ENCODE measurements around the gene GLP2R.

Gene GLP2R

DNA sequence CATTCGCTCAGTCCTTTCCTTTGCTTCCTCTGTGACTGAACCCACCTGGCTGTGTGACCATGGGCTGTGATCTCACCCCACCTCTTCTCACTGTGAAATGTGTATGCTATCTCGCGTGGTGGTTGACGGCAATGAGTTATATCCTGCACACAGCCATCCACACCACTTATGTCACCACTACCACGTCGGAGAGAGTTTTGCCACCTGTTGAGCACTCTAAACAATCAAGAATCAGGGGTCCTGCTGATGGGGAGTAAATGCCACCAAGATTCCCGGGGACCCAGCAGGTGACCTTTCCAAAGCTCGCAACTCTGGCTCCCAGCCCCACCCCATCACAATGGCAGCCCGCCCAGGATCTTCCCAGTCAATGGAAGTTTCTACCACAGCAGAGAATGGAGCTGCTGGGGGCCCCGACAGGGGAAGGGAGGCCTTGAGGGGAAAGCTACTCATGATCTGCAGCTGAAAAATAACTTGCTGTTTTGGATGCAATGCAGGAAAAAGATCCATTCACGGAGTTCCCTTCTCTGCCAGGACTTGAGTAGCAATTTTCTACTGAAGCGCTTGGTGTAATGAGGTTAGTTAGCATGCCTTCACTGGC lies 105.5 kb downstream of the GLP2R start:
- H3K4me3 ChIP-seq (ENCODE audit: low read depth, low read length) = no peak overlapping the region
- TF ChIP-seq, protein P1, sequence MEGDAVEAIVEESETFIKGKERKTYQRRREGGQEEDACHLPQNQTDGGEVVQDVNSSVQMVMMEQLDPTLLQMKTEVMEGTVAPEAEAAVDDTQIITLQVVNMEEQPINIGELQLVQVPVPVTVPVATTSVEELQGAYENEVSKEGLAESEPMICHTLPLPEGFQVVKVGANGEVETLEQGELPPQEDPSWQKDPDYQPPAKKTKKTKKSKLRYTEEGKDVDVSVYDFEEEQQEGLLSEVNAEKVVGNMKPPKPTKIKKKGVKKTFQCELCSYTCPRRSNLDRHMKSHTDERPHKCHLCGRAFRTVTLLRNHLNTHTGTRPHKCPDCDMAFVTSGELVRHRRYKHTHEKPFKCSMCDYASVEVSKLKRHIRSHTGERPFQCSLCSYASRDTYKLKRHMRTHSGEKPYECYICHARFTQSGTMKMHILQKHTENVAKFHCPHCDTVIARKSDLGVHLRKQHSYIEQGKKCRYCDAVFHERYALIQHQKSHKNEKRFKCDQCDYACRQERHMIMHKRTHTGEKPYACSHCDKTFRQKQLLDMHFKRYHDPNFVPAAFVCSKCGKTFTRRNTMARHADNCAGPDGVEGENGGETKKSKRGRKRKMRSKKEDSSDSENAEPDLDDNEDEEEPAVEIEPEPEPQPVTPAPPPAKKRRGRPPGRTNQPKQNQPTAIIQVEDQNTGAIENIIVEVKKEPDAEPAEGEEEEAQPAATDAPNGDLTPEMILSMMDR (IDR thresholded peaks at IDR 0.05; ENCODE audit: borderline replicate concordance, insufficient read depth, low read depth, low read length) = no peak

GRCh38 chr17:9932491-9932890 lies 106.8 kb downstream of the GLP2R start:
- TF ChIP-seq, protein P1 (IDR thresholded peaks at IDR 0.05; ENCODE audit: borderline replicate concordance, insufficient read depth, low read depth, low read length) = no peak
- H3K4me3 ChIP-seq (ENCODE audit: low read depth, low read length) = no peak overlapping the region

- TF ChIP-seq, protein P1 (IDR thresholded peaks at IDR 0.05; ENCODE audit: borderline replicate concordance, insufficient read depth, low read depth, low read length) = no peak
- no peak overlapping the region for H3K4me3 ChIP-seq (ENCODE audit: low read depth, low read length)
Measured at GRCh38 chr17:9934331-9934730, 108.6 kb downstream of the GLP2R start.

DNA sequence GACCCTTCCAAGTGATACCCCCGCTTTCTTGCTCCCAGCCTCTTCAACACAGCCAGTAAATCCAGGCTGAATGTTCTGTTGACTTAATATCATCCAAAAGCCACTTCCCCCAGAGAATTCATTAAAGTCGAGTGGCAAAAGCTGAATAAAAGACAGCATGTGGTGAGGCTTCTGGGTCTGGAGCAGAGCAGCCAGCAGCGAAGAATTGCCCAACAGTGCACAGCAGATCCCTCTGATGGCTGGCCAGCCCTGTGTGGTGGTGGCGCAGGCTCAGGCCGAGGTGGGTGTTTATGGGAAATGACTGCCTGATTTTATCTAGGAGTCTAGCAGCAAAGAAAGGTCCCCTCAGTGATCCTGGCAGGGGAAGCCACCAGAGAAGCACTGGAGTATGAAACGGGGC lies 109.7 kb downstream of the GLP2R start:
- TF ChIP-seq, protein P1 (IDR thresholded peaks at IDR 0.05; ENCODE audit: borderline replicate concordance, insufficient read depth, low read depth, low read length) = no peak
- no peak overlapping the region for H3K4me3 ChIP-seq (ENCODE audit: low read depth, low read length)

DNA sequence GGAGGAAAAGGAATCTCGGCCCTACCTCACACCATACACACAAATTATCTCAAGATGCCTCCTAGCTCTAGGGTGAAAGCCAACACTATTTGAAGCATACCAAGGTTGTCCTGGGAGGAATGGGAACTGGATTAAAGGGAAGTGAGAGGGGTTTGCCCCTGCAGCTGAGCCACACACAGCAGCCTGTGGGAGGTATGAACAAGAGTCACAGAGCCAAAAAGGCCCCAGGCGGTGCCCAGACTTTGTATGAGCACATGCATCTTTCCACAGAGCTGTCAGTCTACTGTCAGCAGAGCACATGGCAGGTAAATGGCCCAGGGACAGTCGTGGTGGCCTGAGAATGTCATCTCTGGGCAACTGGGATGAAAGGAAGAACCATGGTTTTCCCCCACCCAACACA lies 110.4 kb downstream of the GLP2R start:
- TF ChIP-seq, protein P1 (IDR thresholded peaks at IDR 0.05; ENCODE audit: borderline replicate concordance, insufficient read depth, low read depth, low read length) = no peak
- H3K4me3 ChIP-seq (ENCODE audit: low read depth, low read length) = no peak overlapping the region

DNA sequence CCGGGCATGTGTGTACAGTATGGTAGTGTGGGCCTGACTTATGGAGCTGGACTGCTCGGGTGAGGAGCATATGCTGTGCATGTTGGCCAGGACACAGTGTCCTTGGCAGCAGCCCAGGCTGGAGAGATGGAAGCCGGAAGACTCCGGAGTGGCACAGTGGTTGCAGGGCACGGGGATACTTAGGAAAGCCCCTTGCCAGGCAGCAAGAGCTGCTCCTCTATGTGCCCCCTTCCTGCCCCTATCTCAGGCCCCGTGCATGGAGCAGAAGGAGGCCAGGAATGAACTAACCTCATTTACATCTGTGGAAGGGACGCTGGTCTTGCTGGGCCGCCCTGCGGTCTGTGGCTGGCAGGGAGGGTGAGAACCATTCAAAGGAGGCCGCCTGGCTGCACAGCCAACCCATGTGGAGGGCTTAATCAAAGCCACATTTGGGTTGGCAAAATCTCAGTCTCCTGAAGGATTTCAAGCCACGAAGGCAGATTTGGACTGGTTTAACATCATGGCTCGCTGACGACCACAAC lies 111.6 kb downstream of the GLP2R start:
- TF ChIP-seq, protein P1 (IDR thresholded peaks at IDR 0.05; ENCODE audit: borderline replicate concordance, insufficient read depth, low read depth, low read length) = no peak
- H3K4me3 ChIP-seq (ENCODE audit: low read depth, low read length) = no peak overlapping the region

GRCh38 chr17:9937901-9938300 lies 112.2 kb downstream of the GLP2R start:
- TF ChIP-seq, protein P1 (IDR thresholded peaks at IDR 0.05; ENCODE audit: borderline replicate concordance, insufficient read depth, low read depth, low read length) = no peak
- H3K4me3 ChIP-seq (ENCODE audit: low read depth, low read length) = no peak overlapping the region

Data from GM12875 (cell line).